HepG2 (cell line): Measurements from ENCODE around the gene TNS4. TPM values are rescaled to one million over a fixed set of nuclear protein-coding genes. Genes with fewer than 3 reads are reported as not detected.

Source experiments
- AGO1 ChIP-seq: fragments of 200-400 bp; formaldehyde crosslinking; IDR thresholded peaks from 2 replicates; pipeline ENCODE4 v1.6.1; 2017; ENCODE audit warnings: mild to moderate bottlenecking, low read depth, low read length, moderate library complexity; ENCODE audit not compliant: poor library complexity, severe bottlenecking
- ASH2L ChIP-seq: fragments of 300-600, 200-600 bp; sonication (generic); IDR thresholded peaks from 2 replicates; pipeline ENCODE4 v1.7.0; 2017; ENCODE audit warnings: low read depth, mild to moderate bottlenecking, moderate library complexity, mixed read lengths, low read length; ENCODE audit not compliant: insufficient read length
- CBFB ChIP-seq: sonication (generic); formaldehyde crosslinking; IDR thresholded peaks from 2 replicates; pipeline ENCODE4 v1.4.0; 2020; ENCODE audit warnings: missing genetic modification reagents
- CREM ChIP-seq, 2 experiments: sonication (generic) in 1 of 2; formaldehyde crosslinking in 1 of 2; IDR thresholded peaks; 2 replicates each; pipeline versions ENCODE4 v1.4.0 to v1.6.1; 2016 to 2020; ENCODE audit warnings: antibody characterized with exemption in 1 of 2, mild to moderate bottlenecking in 1 of 2, missing genetic modification reagents in 1 of 2
- EP300 ChIP-seq, 3 experiments: sonication (generic) in 1 of 3; formaldehyde crosslinking in 1 of 3; IDR thresholded peaks; 2 replicates each; pipeline versions ENCODE4 v1.5.1 to v1.6.1; 2011 to 2020; ENCODE audit warnings: low read depth in 2 of 3, low read length in 2 of 3, borderline replicate concordance in 1 of 3, improper control_type of control experiment in 1 of 3, mild to moderate bottlenecking in 1 of 3, missing genetic modification reagents in 1 of 3, moderate library complexity in 1 of 3
- ERF ChIP-seq: IDR thresholded peaks from 2 replicates; pipeline ENCODE4 v1.6.1; 2018; ENCODE audit warnings: missing biosample characterization, missing genetic modification reagents
- HDAC1 ChIP-seq: sonication (generic); formaldehyde crosslinking; IDR thresholded peaks from 2 replicates; pipeline ENCODE4 v1.5.1; 2020; ENCODE audit warnings: mild to moderate bottlenecking, missing genetic modification reagents
- MIER3 ChIP-seq: IDR thresholded peaks from 2 replicates; pipeline ENCODE4 v1.6.1; 2016; ENCODE audit warnings: missing compliant biosample characterization, borderline replicate concordance
- MYNN ChIP-seq: sonication (generic); formaldehyde crosslinking; IDR thresholded peaks from 2 replicates; pipeline ENCODE4 v1.4.0; 2020; ENCODE audit warnings: mild to moderate bottlenecking, low read depth, missing genetic modification reagents
- PPARG ChIP-seq: conservative IDR thresholded peaks from 2 replicates; pipeline ENCODE4 v1.6.1; 2016; ENCODE audit warnings: missing biosample characterization, missing genetic modification reagents
- RBFOX2 ChIP-seq: fragments of 200-400 bp; formaldehyde crosslinking; IDR thresholded peaks from 2 replicates; pipeline ENCODE4 v1.6.1; 2017; ENCODE audit warnings: low read depth, mild to moderate bottlenecking, low read length
- ZNF275 ChIP-seq: sonication (generic); formaldehyde crosslinking; IDR thresholded peaks from 2 replicates; pipeline ENCODE4 v1.8.0; 2022; ENCODE audit warnings: missing genetic modification reagents, mild to moderate bottlenecking, inconsistent platforms, borderline replicate concordance
- ZNF281 ChIP-seq: sonication (generic); formaldehyde crosslinking; IDR thresholded peaks from 2 replicates; pipeline ENCODE4 v1.4.0; 2020; ENCODE audit warnings: missing genetic modification reagents, borderline replicate concordance
- ZNF468 ChIP-seq: sonication (generic); formaldehyde crosslinking; IDR thresholded peaks from 2 replicates; pipeline ENCODE4 v1.8.0; 2022; ENCODE audit warnings: mild to moderate bottlenecking, moderate library complexity, missing genetic modification reagents
- ZNF576 ChIP-seq: sonication (generic); formaldehyde crosslinking; IDR thresholded peaks from 2 replicates; pipeline ENCODE4 v1.4.0; 2020; ENCODE audit warnings: mild to moderate bottlenecking, missing genetic modification reagents
- ZNF761 ChIP-seq: sonication (generic); formaldehyde crosslinking; conservative IDR thresholded peaks from 2 replicates; pipeline ENCODE4 v1.4.0; 2020; ENCODE audit warnings: mild to moderate bottlenecking, missing genetic modification reagents
- ZSCAN9 ChIP-seq: IDR thresholded peaks from 2 replicates; pipeline ENCODE4 v1.6.1; 2016; ENCODE audit warnings: borderline replicate concordance
- polyA plus RNA-seq, 8 experiments: library from polyadenylated mRNA; depleted of rRNA in 3 of 8; stranded (reverse) in 7 of 8; unstranded in 1 of 8; fragments of >200 nt; fragmentation: Illumina TruSeq in 4 of 8; extraction: Trizol in 4 of 8; gene quantifications; 2 replicates each; pipeline versions ENCODE4 v1.2.1 to v1.2.3, GENCODE V29; 2011 to 2016; ENCODE audit warnings: low read depth in 4 of 8, missing spikeins in 1 of 8, mixed read lengths in 1 of 8; ENCODE audit not compliant: insufficient read depth in 1 of 8
- total RNA-seq, 5 experiments: library from RNA; depleted of rRNA; stranded (reverse); fragments of >200 nt; fragmentation: Illumina TruSeq; extraction: Trizol; gene quantifications; 2 replicates each; pipeline ENCODE4 v1.2.3, GENCODE V29; 2016; ENCODE audit warnings: low read depth in 1 of 5
- TF ChIP-seq, protein P1 (sequence below): sonication (generic); formaldehyde crosslinking; IDR thresholded peaks from 2 replicates; pipeline ENCODE4 v1.5.1; 2020; ENCODE audit warnings: mild to moderate bottlenecking, moderate library complexity, missing genetic modification reagents

Gene TNS4
- total and polyA plus RNA-seq, 2 of the 13 experiments (the other 11 are each of a cell fraction or from before 2014, with no cell fraction given) = 0.58 to 2.1 TPM

GRCh38 chr17:40542558-40543411 is 41.4 kb upstream of the TNS4 start (continued):
- TF ChIP-seq EP300 (IDR thresholded peaks at IDR 0.05; ENCODE audit: low read depth in 2 of 2, low read length in 2 of 2) = 0 out of 4 replicates have a peak, but pooled peaks of 1 of the 2 experiments have one; percentile 4
- 0 out of 2 replicates have a peak, but pooled peaks have one; percentile 6 for TF ChIP-seq EP300 (CRISPR knock-in tag; IDR thresholded peaks at IDR 0.05; ENCODE audit: borderline replicate concordance)
- TF ChIP-seq RBFOX2 = no peak
- peak; percentile 53; the same call in 1 of the 2 replicates for TF ChIP-seq MIER3 (CRISPR knock-in tag)
- TF ChIP-seq ASH2L = peak; percentile 16
- TF ChIP-seq PPARG = 0 out of 2 replicates have a peak, but pooled peaks have one; percentile 15
- TF ChIP-seq ZNF281 (CRISPR knock-in tag) = peak; percentile 28; the same call in 1 of the 2 replicates
- TF ChIP-seq MYNN (CRISPR knock-in tag) = no peak
- TF ChIP-seq CREM (IDR thresholded peaks at IDR 0.05) = peak; percentile 82; the same call in 1 of the 2 replicates
- TF ChIP-seq CREM (CRISPR knock-in tag; IDR thresholded peaks at IDR 0.05) = no peak
- no peak; the same call in 1 of the 2 replicates for TF ChIP-seq ERF (CRISPR knock-in tag)
- no peak for TF ChIP-seq ZNF468 (CRISPR knock-in tag)
- TF ChIP-seq, protein P1, sequence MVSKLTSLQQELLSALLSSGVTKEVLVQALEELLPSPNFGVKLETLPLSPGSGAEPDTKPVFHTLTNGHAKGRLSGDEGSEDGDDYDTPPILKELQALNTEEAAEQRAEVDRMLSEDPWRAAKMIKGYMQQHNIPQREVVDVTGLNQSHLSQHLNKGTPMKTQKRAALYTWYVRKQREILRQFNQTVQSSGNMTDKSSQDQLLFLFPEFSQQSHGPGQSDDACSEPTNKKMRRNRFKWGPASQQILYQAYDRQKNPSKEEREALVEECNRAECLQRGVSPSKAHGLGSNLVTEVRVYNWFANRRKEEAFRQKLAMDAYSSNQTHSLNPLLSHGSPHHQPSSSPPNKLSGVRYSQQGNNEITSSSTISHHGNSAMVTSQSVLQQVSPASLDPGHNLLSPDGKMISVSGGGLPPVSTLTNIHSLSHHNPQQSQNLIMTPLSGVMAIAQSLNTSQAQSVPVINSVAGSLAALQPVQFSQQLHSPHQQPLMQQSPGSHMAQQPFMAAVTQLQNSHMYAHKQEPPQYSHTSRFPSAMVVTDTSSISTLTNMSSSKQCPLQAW (CRISPR knock-in tag) = no peak
- TF ChIP-seq HDAC1 = 0 out of 2 replicates have a peak, but pooled peaks have one; percentile 44
- TF ChIP-seq ZNF275 (CRISPR knock-in tag) = no peak
- TF ChIP-seq CBFB (CRISPR knock-in tag) = 0 out of 2 replicates have a peak, but pooled peaks have one; percentile 57
- TF ChIP-seq ZNF576 = no peak
- TF ChIP-seq ZNF761 (CRISPR knock-in tag) = no peak
- TF ChIP-seq ZSCAN9 = 0 out of 2 replicates have a peak, but pooled peaks have one; percentile 44
- TF ChIP-seq AGO1 = no peak
